Stimulated activated CD4-positive, alpha-beta T cell treated with anti-CD3 and anti-CD28 coated beads, TNF-alpha, amount 100 ng/mL, for 24 hours (primary cell): ENCODE results near the gene TBCD.

Experiments used
- DNase-seq, 3 experiments: peaks; one replicate each; pipeline ENCODE4 v3.0.0-alpha.2; 2020; ENCODE audit warnings: low read depth in 3 of 3

The TBCD gene

GRCh38 chr17:82937411-82938371 is 185.8 kb downstream of the TBCD start:
- no peak for DNase-seq

GRCh38 chr17:82938486-82938872 is 186.6 kb downstream of the TBCD start:
- DNase-seq, result no peak

- no peak for DNase-seq
These were observed 187.2 kb downstream of the TBCD start for GRCh38 chr17:82938873-82939620.

DNA sequence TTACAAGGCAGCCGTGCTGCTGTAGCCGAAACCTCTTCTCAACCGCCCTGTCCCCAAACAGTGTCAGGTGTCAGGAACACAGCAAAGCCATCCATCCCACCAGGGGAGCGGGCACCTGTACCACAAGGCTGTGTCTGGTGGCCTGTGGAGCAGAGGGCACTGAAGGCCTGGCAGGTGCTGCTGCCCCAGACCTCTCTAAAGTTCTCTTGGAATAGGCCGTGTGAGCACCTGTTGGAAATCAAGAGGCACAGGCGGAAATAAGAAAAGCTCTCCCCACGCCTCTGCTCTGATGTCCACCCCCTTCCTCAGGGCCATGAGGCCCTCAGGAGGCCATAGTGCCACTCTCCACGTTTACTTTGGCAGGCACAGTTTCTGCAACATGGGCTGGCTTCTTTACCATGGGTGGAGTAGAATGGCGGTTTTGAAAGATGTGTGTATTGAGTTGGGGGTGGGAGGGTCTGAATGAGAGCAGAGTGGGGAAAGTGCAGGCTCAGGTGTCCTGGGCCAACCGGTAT is 187.8 kb downstream of the TBCD start:
- no peak for DNase-seq

DNA sequence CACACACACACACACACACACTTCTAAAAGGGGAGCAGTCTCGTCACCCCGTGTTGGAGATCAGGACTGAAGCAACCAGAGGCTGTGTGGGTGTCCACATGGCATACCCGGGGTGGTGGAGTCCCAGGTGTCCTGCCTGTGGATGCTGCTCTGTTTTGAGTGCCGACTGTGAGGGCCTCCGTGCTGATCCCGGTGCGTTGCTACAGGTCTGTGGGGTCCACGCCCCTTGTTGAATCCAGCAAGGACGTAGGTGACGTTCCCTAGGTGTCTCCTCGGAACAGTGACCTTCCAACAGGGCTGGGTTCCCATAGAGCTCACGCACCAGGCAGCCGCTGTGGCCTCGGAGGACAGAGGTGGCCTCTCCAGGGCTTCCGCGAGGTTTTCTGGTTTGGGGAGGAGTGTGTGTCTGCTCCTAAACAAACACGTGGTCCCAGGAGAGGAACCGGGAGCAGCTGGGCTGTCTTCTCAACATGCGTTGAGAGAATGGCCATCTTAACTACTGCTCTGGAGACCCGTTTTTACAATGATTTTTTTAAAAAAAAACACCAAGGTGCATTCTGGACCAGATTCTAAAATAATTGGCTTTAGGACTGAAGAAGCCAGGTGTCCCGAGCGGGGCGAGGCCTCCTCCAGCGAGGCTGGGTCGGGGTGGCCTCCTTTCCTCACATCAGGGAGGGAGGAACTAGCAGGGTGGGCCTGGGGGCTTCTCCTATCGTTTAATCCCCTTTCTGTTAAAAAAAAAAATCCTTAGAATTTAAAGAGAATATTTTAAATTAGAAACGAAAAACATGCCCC is 188.6 kb downstream of the TBCD start:
- no peak for DNase-seq

DNA sequence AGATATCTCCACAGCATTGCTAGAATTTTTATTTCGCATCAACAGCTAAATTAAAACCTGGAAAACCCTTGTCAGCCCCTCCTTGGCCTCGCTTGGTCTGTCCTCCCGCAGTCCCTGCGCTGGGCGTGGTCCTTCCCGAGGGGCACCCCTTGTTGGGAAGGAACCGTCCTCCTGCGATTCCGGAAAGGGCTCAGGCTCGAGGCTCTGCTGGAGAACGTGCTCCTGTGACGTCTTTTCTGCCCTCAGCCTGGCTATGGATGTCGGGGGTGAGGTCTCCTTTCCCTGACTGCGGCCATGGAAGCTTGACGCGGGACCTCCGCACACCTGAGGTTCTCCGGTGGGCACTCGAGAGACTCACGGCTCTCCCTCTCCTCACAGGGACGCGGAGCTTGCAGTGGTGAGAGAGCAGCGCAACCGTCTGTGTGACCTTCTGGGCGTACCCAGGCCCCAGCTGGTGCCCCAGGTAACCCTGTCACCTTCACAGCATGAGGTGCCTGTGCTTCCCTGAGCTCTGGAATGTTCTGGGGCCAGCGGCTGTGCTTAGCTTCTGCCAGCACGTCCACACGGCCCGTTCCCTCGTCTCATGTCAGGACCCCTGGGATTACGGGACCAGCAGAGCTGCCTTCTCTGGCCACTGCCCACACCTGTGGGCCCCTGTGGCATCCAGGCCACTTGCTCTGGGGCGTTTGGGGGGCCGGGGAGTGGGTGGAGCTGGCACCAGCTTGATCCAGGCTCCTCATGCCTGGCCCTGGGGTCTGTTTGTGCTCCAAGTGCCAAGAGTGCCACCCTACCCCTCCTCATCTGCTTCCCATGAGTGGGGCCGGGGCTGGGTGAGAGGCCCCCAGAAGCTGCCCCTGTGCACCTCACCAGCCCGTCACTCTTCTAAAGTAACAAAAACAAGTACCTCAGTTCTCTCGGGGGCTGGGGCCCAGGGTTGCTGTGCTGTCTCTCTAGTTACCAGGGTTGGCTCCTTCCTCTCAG is 189.4 kb downstream of the TBCD start:
- DNase-seq, result no peak

DNA sequence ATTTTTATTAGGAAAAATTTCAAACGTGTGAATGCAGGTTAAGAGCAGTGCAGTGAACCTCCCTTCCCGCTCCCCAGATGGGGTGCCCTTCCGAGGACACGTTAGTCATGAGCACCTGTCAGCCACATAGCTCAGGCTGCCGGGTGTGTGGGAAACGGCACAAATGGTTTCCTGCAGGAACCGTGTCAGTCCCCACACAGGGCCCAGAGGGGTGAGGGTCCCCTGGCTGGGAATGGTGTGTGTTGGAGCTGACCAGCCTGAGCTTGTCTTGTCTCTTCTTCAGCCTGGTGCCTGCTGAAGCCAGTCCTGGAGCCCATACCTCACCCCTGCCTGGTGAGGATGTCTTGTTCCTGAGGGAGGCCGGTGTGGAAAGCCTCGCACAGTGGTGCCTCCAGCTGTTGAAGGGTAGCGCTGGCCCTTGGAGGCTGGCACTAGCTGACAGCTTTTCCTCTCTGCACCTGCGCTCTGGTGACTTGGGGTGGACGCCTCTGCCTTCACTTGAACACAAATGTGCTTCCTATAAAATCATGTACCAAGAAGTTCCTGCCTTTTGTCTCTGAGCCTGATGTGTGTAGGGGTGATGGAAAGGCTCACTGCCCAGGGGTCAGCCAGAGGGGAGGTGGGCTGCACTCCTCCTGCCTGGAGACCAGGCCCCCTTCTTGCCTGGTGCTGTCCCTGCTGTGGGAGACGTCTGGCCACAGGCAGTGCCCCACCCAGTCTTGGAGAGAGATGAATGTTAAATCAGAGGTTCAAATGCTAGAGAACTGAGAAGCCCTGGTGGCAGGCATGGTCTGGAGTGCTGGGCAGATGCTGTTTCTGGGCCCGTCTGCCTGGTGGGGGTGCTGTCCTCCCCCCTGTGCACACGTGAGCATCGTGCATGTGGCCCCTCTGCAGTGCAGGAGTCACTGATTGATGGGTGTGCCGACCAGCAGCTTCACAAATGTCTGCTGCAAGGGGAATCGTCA is 190.6 kb downstream of the TBCD start:
- no peak for DNase-seq

DNA sequence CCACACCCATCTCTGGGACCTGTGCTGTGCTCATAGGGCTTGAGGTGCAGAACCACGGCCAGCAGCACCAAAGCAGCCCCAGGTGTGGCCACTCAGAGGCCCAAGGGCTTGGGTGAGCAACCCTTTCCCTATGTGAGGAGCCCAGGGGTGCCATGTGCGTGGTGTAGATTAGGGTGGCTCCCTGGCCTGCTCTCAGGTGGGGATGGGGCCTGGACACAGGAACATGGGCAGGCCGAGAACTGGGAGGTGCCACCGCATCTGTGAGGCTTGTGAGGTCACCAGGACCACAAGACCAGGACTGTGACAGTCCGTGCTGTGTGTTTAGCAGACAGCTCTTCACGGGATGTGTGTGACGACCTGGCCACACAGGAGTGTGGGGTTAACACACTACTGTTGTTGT is 191.5 kb downstream of the TBCD start:
- DNase-seq, result no peak

GRCh38 chr17:82943751-82944150 is 191.9 kb downstream of the TBCD start:
- no peak for DNase-seq

- DNase-seq, result no peak
These were observed 193.1 kb downstream of the TBCD start for GRCh38 chr17:82944990-82945389.

- no peak for DNase-seq
These were observed 194.2 kb downstream of the TBCD start for GRCh38 chr17:82946081-82946480.

DNA sequence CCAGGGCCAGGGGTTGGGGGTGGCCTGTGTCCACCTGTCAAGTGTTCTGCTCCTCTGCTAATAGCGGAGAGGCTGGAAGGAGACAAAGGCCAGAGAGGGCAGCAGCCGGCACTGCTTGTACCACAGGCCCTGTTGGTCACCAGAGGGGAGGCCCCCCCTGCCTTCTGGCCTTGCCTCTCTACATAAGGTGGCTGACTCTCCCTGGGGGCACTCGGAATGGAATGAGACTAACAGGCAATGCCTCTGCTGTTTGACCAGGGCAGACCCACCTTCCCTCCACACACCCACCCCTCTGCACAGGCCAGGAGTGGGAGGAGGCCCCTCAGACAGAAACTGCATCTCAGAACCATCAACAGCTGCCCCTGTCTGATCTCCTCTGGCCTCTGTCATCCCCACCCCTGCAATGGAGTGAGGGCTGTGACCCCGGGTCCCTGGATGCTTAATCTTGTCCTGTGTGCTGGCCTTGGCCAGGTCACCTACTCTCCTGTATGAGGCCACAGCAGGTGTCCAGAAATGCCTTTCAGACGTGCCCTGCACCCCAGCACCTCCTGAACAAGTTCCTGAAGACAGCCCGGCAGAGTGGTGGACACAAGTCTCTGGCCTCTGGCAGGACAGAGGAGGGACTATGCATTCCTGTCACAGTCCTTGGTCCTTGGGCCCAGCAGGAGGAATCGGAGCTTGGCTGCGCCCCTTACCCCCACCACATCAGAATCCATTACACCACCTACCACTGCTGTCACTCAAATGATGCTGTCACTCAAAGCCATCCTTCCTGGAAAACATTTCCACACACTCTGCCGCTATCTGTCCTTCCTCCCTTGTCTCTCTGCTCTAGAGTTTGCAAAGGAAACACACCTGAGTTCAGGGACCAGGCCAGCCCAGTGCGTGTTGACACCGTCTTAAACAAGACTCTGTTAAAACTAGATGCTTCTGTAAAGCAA is 195.5 kb downstream of the TBCD start:
- DNase-seq, result no peak

- DNase-seq, result no peak
These were observed 196.2 kb downstream of the TBCD start for GRCh38 chr17:82948081-82948511.

GRCh38 chr17:82948957-82949356 is 197.1 kb downstream of the TBCD start:
- no peak for DNase-seq

GRCh38 chr17:82949361-82949760 is 197.5 kb downstream of the TBCD start:
- DNase-seq, result no peak

DNA sequence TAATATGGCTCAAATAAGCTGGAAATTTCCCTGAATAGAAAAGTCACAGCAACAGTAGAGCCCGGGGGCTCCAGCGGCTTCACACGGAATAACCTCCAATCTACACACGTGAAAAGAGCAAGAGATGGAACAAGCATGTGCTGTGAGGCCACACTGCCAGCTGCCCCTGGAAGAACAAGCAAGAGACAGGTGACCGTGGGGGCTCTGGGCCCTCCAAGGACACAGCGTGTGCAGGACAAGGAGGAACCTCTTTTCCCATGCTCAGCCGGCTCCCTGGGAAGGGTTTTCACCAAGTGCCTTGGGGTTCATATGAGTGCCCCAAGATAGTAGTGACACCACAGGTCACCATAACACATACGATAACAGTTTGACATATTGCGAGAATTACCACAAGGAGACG is 198.1 kb downstream of the TBCD start:
- no peak for DNase-seq

DNA sequence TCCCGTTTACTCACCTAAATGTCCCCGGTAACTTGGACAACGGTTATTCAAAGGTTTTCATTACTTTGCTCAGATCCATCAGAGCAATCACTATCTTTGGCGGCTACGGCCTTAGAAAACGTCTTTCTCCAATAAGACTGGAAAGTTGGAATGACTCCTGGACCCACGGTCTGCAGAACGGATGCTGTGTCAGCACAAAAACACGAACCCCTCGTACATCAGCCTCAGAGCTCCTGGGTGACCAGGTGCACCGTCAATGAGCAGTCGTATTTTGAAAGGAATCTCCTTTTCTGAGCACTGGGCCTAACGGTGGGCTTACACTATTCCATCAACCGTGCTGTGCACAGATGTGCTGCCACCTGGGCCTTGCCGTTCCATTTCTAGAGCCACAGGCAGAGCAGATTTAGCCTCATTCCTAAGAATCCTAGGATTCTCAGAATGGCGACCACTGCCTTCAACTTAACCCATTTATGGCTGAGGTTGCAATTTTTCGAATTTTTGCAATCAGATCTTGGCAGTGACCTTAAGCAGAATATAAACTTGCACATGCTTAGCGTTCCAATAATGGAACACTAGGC is 198.7 kb downstream of the TBCD start:
- no peak for DNase-seq

DNA sequence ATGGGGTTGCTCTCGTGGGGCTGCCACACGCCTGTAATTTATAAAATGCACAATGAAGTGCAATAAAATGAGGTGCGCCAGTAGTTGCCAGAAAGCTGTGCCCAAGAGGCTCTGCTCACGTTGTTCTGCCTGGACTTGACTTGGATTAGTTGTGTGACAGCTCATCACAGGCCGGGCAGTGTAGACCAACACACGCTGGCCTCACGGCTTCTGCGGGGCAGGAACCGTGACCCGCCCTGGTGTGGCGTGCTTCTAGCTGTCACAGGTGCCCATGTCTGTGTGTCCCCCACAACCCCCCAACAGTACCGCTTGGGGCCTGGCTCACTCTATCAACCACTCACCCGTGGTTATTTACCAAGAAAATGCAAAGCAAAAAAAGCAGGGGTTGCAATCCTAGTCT is 200.2 kb downstream of the TBCD start:
- DNase-seq, result no peak
